ENCODE data around the gene TPRA1.

- no peak for TF ChIP-seq POLR2AphosphoS5 (IDR thresholded peaks at IDR 0.05; ENCODE audit: low read depth, low read length)
- TF ChIP-seq TAF1 (IDR thresholded peaks at IDR 0.05; ENCODE audit: borderline replicate concordance, low read depth, low read length), result no peak
Observed at GRCh38 chr3:127572735-127573134, 17.8 kb downstream of the TPRA1 start.

Measured in GM12892 (cell line).